Activated CD4-positive, CD25-positive, alpha-beta regulatory T cell treated with anti-CD3 and anti-CD28 coated beads, Interleukin-2, amount 50 U/mL, for 16 hours (primary cell): ENCODE measurements around the gene FADD.

Source experiments
- DNase-seq: peaks from one replicate; pipeline ENCODE4 v3.0.0-alpha.2; 2020; ENCODE audit warnings: low read depth, low spot score

FADD gene

GRCh38 chr11:70202920-70203750 is at the start of gene FADD:
FADD (plus strand) TSS chr11:70203296; CDS start chr11:70203460, 164 bp downstream.
- peak; percentile 81 for DNase-seq

GRCh38 chr11:70155386-70155785 is 47.7 kb upstream of the FADD start:
- DNase-seq: no peak

- no peak for DNase-seq
These were observed 46.6 kb upstream of the FADD start for GRCh38 chr11:70156291-70157037.

- no peak for DNase-seq
These were observed 44.9 kb upstream of the FADD start for GRCh38 chr11:70158201-70158600.

GRCh38 chr11:70158757-70159389 is 44.2 kb upstream of the FADD start:
- no peak for DNase-seq

GRCh38 chr11:70159627-70160570 is 43.2 kb upstream of the FADD start:
- DNase-seq: no peak

- DNase-seq: no peak
These were observed 42.0 kb upstream of the FADD start for GRCh38 chr11:70161043-70161625.

GRCh38 chr11:70164705-70165104 is 38.4 kb upstream of the FADD start:
- DNase-seq: no peak

GRCh38 chr11:70167120-70167519 is 36.0 kb upstream of the FADD start:
- no peak for DNase-seq

- DNase-seq: no peak
These were observed 35.2 kb upstream of the FADD start for GRCh38 chr11:70167723-70168404.

- DNase-seq: no peak
These were observed 34.7 kb upstream of the FADD start for GRCh38 chr11:70168405-70168754.

GRCh38 chr11:70169127-70169526 is 34.0 kb upstream of the FADD start:
- DNase-seq: no peak

- DNase-seq: no peak
These were observed 33.5 kb upstream of the FADD start for GRCh38 chr11:70169632-70170031.

GRCh38 chr11:70170596-70171210 is 32.4 kb upstream of the FADD start:
- no peak for DNase-seq

GRCh38 chr11:70173018-70173417 is 30.1 kb upstream of the FADD start:
- DNase-seq: no peak

GRCh38 chr11:70174547-70175235 is 28.4 kb upstream of the FADD start:
- DNase-seq: no peak

- DNase-seq: no peak
These were observed 27.8 kb upstream of the FADD start for GRCh38 chr11:70175236-70175698.

- DNase-seq: no peak
These were observed 26.0 kb upstream of the FADD start for GRCh38 chr11:70176940-70177689.

GRCh38 chr11:70180906-70181305 is 22.2 kb upstream of the FADD start:
- no peak for DNase-seq
